ENCODE results near the gene LOXL1.

Gene LOXL1

GRCh38 chr15:73926219-73927002, at the start of gene LOXL1:
LOXL1 (plus strand) TSS chr15:73926462; CDS start chr15:73926784, 322 bp downstream.
- no peak for DNase-seq

DNA sequence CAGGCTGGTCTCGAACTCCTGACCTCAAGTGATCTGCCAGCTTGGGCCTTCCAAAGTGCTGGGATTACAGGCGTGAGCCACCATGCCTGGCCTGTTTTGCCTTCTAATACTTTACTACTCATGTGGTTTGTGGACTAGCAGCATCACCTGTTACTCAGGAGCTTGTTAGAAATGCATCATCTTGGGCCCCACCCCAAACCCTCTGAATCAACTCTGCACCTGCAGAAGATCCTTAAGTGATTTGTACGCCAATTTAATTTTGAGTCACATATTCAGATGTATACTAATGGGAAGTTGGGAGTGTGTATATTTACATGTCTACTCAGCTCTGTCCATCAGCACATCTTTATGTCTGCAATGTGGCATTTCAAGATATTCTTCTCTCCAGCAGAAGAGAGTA, 46.8 kb upstream of the LOXL1 start:
- DNase-seq, result no peak

DNA sequence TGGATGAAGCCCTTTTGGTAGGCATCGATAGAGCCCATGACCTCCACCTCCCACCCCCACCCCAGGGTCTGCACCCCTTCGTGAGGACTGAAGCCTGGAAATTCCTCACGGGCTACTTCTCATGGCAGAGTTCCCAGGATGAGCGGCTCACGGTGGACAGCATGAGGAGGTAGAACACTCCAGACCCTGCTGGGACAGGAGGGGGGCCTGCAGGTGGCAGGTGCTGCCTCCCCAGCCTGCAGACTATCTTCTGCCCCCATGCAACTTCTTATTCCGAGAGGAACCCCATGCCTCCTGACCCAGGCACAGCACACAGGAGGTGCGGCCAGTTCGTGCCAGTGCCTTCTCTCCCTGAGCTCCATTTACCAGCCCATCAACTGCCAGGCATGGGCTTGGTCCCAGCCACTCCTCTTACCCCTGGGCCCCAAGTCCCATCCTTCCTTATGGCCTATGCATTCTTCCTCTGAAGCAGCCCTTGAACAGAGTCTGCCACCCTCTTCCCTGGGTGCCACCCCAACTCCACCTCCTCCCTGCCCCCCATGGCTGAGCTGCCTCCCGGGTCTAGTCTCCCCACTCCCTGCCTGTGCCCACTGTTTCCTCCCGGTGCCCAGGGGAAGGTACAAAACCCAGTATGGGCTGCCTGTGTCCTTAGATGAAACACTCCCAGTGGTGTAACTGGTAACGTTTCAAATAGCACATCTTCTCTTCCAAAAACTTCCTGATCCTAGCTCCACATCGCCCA, 44.5 kb upstream of the LOXL1 start:
- no peak for DNase-seq

DNA sequence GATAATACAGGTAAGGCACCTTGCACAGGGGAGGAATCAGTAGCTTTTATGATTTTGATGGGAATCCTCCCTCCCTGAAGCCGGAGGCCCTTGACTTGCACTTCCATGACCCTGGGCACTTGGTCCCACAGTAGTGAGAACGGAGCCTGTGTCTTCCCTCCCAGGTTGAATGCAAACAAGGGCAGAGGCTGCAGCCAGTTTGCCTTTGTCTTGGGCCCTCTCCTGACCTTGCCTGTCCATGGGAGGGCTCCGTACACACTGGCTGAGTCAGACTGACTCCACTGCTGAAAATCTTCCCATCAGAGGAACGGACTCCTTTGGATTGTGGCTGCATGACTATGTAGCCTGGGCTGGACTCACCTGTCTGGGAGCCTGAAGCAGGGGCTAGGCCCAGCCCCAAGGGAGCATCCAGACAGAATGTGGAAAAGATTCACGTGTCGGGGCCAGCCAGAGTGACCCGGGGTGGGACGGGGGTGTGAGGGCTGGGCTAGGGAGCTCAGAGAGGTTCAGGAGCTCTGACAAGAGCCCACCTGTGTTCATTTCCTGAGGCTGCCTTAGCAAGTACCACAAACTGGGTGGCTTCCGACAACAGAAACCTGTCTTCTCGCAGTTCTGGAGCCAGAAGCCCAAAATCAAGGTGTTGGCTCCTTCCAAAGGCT, 43.4 kb upstream of the LOXL1 start:
- no peak for DNase-seq

GRCh38 chr15:73884159-73884558, 42.1 kb upstream of the LOXL1 start:
- no peak for DNase-seq

- no peak for DNase-seq
Measured at GRCh38 chr15:73885954-73886700, 40.1 kb upstream of the LOXL1 start.

DNA sequence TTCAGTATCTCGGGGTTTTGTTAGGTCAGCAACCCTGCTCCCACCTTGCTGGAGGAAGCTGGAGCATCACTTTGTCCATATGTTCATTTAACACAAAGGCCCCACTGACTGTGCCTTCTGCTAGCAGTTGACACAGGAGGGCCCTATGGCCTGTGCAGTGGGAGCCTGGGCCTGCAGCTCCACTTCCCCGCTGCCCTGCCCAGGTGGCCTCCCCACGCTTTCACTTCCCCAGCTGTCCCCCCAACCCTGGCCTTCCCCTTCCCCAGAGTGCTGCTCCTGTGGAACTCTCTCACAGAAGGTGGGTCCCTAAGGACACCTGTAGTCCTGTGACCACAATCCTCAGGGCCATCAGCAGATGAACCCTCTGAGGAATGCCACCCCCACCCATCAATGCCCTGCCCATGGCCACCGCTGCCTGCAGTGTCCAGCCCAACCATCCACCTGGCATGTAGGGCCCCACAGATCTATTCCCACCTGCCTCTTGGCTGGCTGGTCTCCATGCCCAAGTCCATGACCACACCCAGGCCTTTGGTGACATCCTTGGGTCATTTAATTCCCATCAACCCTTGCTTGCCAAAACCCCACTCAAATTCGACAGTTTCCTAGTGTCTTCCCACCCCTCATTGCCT, 39.4 kb upstream of the LOXL1 start:
- DNase-seq, result no peak

GRCh38 chr15:73887481-73887880, 38.8 kb upstream of the LOXL1 start:
- DNase-seq, result no peak

- DNase-seq, result no peak
Measured at GRCh38 chr15:73888224-73889041, 37.8 kb upstream of the LOXL1 start.

DNA sequence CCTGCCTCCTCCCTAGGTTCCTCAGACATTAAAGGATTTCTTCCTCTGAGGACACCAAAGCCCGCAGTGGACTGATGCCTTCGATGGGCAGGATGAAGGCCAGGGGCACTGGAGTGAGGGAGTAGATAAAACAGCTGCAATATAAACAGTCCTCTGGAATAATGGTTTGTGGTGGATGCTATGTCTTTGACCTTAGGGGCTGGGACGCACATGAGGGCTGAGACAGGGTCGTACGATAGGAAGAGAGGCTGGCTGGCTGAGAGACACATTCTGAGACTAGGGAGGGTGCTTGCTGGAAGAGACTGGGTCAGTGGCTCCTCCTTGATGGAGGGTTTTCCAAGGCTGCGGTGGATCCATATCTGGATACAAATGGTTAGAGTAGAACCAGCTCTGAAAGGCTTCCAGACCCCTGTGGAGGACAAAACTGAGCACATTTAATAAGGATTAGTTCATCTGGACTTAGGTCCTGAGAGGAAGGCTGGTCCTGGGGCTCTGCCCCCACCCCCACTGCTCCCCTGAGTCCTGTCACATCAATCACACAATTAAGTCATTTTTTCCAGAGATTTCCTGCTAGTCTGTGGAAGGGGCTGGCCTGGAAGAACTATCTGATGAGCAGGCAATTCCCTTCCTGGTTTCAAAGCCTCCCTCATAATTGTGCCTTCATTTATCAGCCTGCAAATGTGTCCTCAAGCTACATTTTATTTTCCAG, 37.1 kb upstream of the LOXL1 start:
- no peak for DNase-seq

DNA sequence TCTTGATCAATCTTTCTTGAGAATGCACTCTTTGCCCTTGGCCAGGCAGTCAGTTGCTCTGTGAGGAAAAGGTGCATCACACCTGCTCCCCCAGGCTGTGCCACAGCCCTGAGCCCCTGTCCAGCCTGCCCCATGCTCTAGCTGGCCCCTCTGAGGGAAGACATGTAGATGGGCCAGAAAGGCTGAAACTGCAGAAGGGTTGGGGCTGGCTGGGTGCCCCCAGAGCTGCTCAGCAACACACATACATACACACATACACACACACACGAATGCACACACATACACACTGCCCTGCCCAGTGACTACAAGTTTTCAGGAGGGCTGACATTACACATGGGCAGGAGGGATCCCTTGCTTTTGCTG, 36.5 kb upstream of the LOXL1 start:
- DNase-seq, result no peak

GRCh38 chr15:73891328-73892315, 34.6 kb upstream of the LOXL1 start:
- no peak for DNase-seq

GRCh38 chr15:73892446-73893226, 33.6 kb upstream of the LOXL1 start:
- no peak for DNase-seq

- no peak for DNase-seq
Measured at GRCh38 chr15:73894133-73894814, 32.0 kb upstream of the LOXL1 start.

DNA sequence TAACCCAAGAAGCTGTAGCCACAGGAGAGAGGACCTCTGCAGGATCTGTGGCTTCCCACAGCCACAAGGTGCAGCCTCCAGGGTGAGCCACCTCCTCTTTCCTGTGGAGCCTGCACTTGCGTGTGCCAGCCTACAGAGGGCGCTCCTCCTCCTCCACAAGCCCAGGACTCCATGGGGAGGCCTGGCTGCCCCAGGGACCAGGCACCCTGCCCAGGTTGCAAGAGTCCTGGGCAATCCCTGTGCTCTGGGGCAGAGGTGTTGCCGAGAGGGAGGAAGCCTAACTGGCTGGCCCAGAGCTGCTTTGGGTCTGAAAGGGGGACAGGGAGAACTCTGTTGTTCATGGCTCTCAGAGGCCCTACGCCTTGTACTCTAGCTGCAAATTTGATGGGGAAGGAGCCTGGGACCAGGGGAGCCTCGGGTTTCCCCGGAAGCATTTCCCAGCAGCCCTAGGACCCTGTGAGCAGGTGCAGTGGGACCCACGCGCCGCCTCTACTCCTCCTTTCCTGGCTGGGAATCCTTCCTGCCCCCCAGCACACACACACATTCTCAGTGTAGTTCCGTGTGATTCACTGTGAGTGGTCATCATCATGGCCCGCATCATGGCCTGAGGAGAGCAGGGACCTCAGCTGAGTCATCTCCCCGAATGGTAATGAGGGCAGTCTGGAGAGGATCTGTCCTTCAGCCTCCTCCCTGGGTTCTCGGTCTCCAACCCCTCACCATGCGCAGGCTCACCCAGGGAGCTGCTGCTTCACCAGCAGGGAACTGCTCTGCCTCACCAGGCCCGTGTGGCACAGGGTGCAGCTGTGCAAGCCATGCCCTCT, 28.6 kb upstream of the LOXL1 start:
- peak; percentile 7 for DNase-seq

DNA sequence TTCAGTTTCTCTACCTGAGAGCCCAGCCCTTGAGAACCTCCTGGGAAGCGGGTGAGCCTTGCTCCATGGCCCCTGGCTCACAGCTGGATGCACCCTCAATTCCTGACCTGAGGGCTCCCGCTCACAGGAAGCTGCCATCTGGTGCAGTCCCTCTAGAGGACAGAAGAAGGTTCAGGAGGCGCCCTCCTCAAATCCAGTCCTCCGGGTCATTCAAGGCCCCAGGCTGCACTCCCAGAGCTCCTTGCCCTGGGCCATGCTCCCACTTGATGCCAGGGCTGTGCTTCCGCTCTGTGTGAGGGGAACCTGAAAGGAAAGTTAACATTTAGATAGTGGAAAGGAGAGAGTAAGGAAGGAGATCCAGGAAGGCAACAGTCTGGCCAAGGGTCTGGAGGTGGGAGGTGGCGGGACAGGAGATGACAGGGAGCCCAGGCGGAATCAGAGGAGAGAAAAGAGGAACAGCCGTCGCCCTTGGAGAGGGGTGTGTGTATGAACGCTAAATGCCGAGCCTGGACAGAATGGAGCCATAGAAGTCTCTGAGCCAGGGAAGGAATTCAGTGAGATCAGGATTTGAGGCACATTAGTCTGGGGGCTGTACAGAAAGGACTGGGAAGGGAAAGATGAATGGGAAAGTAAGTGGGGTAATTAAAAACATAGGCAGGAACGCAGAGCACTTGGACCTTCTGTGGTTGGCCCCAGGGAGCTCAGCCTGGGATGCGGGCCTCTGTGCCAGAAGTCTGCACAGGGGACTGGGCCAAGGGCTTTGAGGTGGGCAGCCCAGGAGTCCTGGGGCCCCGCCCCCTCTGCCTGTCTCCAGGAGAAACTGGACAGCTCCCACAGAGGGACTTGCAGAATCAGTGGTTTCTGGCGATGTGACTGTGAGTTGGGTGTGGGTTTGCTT, 26.8 kb upstream of the LOXL1 start:
- no peak for DNase-seq

All from NCI-H2081 treated with DMSO at 0.1 percent for 48 hours (cell line).